NCI-H226 (cell line): ENCODE measurements around the gene NAA25.
A peak's percentile ranks its signal among the peaks of the same experiment; 100 is the strongest.
"Not testable (repeated sequence)": the region's sequence is repeated elsewhere in the genome, so short reads cannot be mapped to it uniquely, and the experiment has no call there.

Experiments
- DNase-seq: peaks from one replicate; pipeline ENCODE4 v3.0.0-alpha.2; 2015

NAA25 gene

GRCh38 chr12:112007945-112008344, 100.6 kb downstream of the NAA25 start:
- no peak for DNase-seq

- peak; percentile 19 for DNase-seq
Measured at GRCh38 chr12:112005419-112006395, 102.9 kb downstream of the NAA25 start.

GRCh38 chr12:112004041-112004440, 104.5 kb downstream of the NAA25 start:
- no peak for DNase-seq

GRCh38 chr12:112001576-112001975, 107.0 kb downstream of the NAA25 start:
- no peak for DNase-seq

GRCh38 chr12:112000820-112001219, 107.8 kb downstream of the NAA25 start:
- no peak for DNase-seq

GRCh38 chr12:111999129-111999528, 109.5 kb downstream of the NAA25 start:
- DNase-seq: not testable (repeated sequence)

GRCh38 chr12:111998015-111998414, 110.6 kb downstream of the NAA25 start:
- DNase-seq: no peak

GRCh38 chr12:111997300-111997699, 111.3 kb downstream of the NAA25 start:
- no peak for DNase-seq

GRCh38 chr12:111995782-111996480, 112.7 kb downstream of the NAA25 start:
- no peak for DNase-seq

- not testable (repeated sequence) for DNase-seq
Measured at GRCh38 chr12:111994211-111995111, 114.1 kb downstream of the NAA25 start.

GRCh38 chr12:111993292-111994150, 115.1 kb downstream of the NAA25 start:
- no peak for DNase-seq

GRCh38 chr12:111992464-111992863, 116.1 kb downstream of the NAA25 start:
- DNase-seq: no peak

- peak; percentile 9 for DNase-seq
Measured at GRCh38 chr12:111991946-111992345, 116.6 kb downstream of the NAA25 start.

- no peak for DNase-seq
Measured at GRCh38 chr12:111991535-111991934, 117.0 kb downstream of the NAA25 start.

- DNase-seq: no peak
Measured at GRCh38 chr12:111984820-111985219, 123.8 kb downstream of the NAA25 start.

GRCh38 chr12:111981987-111982386, 126.6 kb downstream of the NAA25 start:
- peak; percentile 10 for DNase-seq

GRCh38 chr12:111980598-111980997, 128.0 kb downstream of the NAA25 start:
- no peak for DNase-seq

GRCh38 chr12:111978545-111978944, 130.0 kb downstream of the NAA25 start:
- DNase-seq: no peak

- DNase-seq: no peak
Measured at GRCh38 chr12:111976860-111977259, 131.7 kb downstream of the NAA25 start.
